ENCODE data around the gene ITGA11. TPM values are rescaled to one million over a fixed set of nuclear protein-coding genes. Genes with fewer than 3 reads are reported as not detected.

ITGA11 gene
- total RNA-seq, 4 donors from 2014 or later: 3.3 to 15.8 (median 8.6) TPM

GRCh38 chr15:68289621-68290352, 142.2 kb downstream of the ITGA11 start:
- WGBS: 90% methylated on average over 14 of the region's 14 CpGs
- H3K36me3 ChIP-seq: peaks cover 8 to 33% (median 21%) of the 10 kb centered on the region in 4 donors

GRCh38 chr15:68289057-68289456, 142.9 kb downstream of the ITGA11 start:
- Histone ChIP-seq H3K4me1 (peaks cover 38 to 99% (median 96%) of the 10 kb centered on the region in 4 donors), H3K4me3 (no peak overlapping the region), H3K36me3 (peaks cover 8 to 41% (median 26%) of the 10 kb centered on the region in 4 donors), H3K27me3 (no peaks in the 10 kb centered on the region), H3K9me3 (no peaks in the 10 kb centered on the region), H3K27ac (replicated peaks in 1 of 4) (peak overlapping the region in 2 of 4 donors; percentile 3 to 56)
- intact Hi-C loops (cut with DNase I): no loop called here
- DNase-seq (ENCODE audit: extremely low spot score): no peak
- TF ChIP-seq POLR2AphosphoS5 (IDR thresholded peaks at IDR 0.05) (no peak), EP300 (IDR thresholded peaks at IDR 0.05) (no peak), CTCF (IDR thresholded peaks at IDR 0.05) (no peak), POLR2A (IDR thresholded peaks at IDR 0.05; ENCODE audit: low read depth) (no peak)
- 85% methylated on average over 2 of the region's 2 CpGs for WGBS

More at GRCh38 chr15:68289621-68290352, 142.2 kb downstream of the ITGA11 start:
- Histone ChIP-seq H3K27ac (replicated peaks in 1 of 4) (peak overlapping the region in 2 of 4 donors; percentile 3 to 56), H3K27me3 (no peaks in the 10 kb centered on the region), H3K4me1 (peaks cover 34 to 100% (median 97%) of the 10 kb centered on the region in 4 donors), H3K9me3 (no peaks in the 10 kb centered on the region), H3K4me3 (no peak overlapping the region)
- intact Hi-C loops (cut with DNase I): no loop called here
- TF ChIP-seq POLR2A (IDR thresholded peaks at IDR 0.05; ENCODE audit: low read depth) (no peak), EP300 (IDR thresholded peaks at IDR 0.05) (no peak), POLR2AphosphoS5 (IDR thresholded peaks at IDR 0.05) (no peak)
- no peak for DNase-seq (ENCODE audit: extremely low spot score)

GRCh38 chr15:68286256-68286655, 145.7 kb downstream of the ITGA11 start:
- Histone ChIP-seq H3K36me3 (peaks cover 8 to 36% (median 26%) of the 10 kb centered on the region in 4 donors), H3K27ac (replicated peaks in 1 of 4) (peak overlapping the region in 2 of 4 donors; percentile 4 to 99), H3K9me3 (no peaks in the 10 kb centered on the region), H3K4me1 (peaks cover 56 to 99% (median 98%) of the 10 kb centered on the region in 4 donors), H3K27me3 (no peaks in the 10 kb centered on the region), H3K4me3 (no peak overlapping the region)
- 73% methylated on average over 5 of the region's 5 CpGs for WGBS
- intact Hi-C loops (cut with DNase I): no loop called here
- no peak for DNase-seq (ENCODE audit: extremely low spot score)
- no peak for TF ChIP-seq POLR2A (IDR thresholded peaks at IDR 0.05; ENCODE audit: low read depth)
- TF ChIP-seq CTCF (IDR thresholded peaks at IDR 0.05): no peak
- no peak for TF ChIP-seq POLR2AphosphoS5 (IDR thresholded peaks at IDR 0.05)
- no peak for TF ChIP-seq EP300 (IDR thresholded peaks at IDR 0.05)

GRCh38 chr15:68285259-68285980, 146.5 kb downstream of the ITGA11 start:
- H3K4me3 ChIP-seq: no peak overlapping the region
- DNase-seq (ENCODE audit: extremely low spot score): no peak
- H3K27ac ChIP-seq (replicated peaks in 1 of 4): peak overlapping the region in 3 of 4 donors; percentile 27 to 99 (median 44)
- H3K27me3 ChIP-seq: no peaks in the 10 kb centered on the region
- TF ChIP-seq POLR2A (IDR thresholded peaks at IDR 0.05; ENCODE audit: low read depth) (no peak), POLR2AphosphoS5 (IDR thresholded peaks at IDR 0.05) (no peak), CTCF (IDR thresholded peaks at IDR 0.05) (no peak), EP300 (IDR thresholded peaks at IDR 0.05) (no peak)
- H3K9me3 ChIP-seq: no peaks in the 10 kb centered on the region
- WGBS: 75% methylated on average over 5 of the region's 5 CpGs
- H3K36me3 ChIP-seq: peaks cover 8 to 27% (median 20%) of the 10 kb centered on the region in 4 donors
- intact Hi-C loops (cut with DNase I): no loop called here
- H3K4me1 ChIP-seq: peaks cover 63 to 99% (median 98%) of the 10 kb centered on the region in 4 donors
